Mononuclear cell (primary cell): ENCODE results near the gene BLNK. TPM values are rescaled to one million over a fixed set of nuclear protein-coding genes. Genes with fewer than 3 reads are reported as not detected.

Source experiments
- H3K27me3 ChIP-seq: 2 replicates; pipeline ENCODE4 v1.6.0; 2011; ENCODE audit warnings: low read length, control low read depth; ENCODE audit not compliant: insufficient read depth
- H3K4me1 ChIP-seq: 2 replicates; pipeline ENCODE4 v1.5.1; 2011; ENCODE audit warnings: mild to moderate bottlenecking, low read length, control low read depth; ENCODE audit not compliant: insufficient read depth
- H3K4me3 ChIP-seq: 2 replicates; pipeline ENCODE4 v1.5.1; 2011; ENCODE audit warnings: mild to moderate bottlenecking, low read length, moderate library complexity
- H3K9me3 ChIP-seq: 2 replicates; pipeline ENCODE4 v1.5.1; 2011; ENCODE audit warnings: low read depth, mild to moderate bottlenecking, control low read depth, low read length
- total RNA-seq: library from RNA; depleted of rRNA; stranded (reverse); fragments of >200 nt; gene quantifications from one replicate; pipeline ENCODE4 v1.2.3, GENCODE V29; 2012

The BLNK gene
- total RNA-seq, 1 donor: 3.6 TPM

DNA sequence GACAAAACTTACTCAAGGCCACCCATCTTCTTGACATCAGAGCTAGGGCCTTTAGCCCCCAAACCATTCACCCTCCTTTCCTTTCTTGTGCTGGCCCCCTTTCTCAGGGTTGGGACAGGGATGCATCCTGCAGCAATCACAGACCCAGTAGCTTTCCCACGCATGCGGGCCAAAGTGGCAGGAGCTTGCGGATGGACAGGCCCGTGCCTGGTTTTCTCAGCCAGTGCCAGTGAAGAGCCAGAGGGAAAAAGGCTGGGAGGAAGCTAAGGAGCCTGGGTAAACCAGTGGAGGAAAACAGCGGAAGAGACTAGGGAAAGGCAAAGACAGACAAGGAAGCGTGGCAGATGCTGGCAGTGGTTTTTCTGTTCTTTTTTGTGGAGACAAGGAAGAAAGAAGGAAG is 5.1 kb upstream of the BLNK start:
- Histone ChIP-seq H3K4me1 (peaks cover 25% of the 10 kb centered on the region), H3K4me3 (no peak overlapping the region)

GRCh38 chr10:96275685-96276418 is 4.5 kb upstream of the BLNK start:
- H3K4me1 ChIP-seq: peaks cover 30% of the 10 kb centered on the region

More for the DNA sequence above, 5.1 kb upstream of the BLNK start:
- Histone ChIP-seq H3K9me3 (no peaks in the 10 kb centered on the region), H3K27me3 (no peaks in the 10 kb centered on the region)

DNA sequence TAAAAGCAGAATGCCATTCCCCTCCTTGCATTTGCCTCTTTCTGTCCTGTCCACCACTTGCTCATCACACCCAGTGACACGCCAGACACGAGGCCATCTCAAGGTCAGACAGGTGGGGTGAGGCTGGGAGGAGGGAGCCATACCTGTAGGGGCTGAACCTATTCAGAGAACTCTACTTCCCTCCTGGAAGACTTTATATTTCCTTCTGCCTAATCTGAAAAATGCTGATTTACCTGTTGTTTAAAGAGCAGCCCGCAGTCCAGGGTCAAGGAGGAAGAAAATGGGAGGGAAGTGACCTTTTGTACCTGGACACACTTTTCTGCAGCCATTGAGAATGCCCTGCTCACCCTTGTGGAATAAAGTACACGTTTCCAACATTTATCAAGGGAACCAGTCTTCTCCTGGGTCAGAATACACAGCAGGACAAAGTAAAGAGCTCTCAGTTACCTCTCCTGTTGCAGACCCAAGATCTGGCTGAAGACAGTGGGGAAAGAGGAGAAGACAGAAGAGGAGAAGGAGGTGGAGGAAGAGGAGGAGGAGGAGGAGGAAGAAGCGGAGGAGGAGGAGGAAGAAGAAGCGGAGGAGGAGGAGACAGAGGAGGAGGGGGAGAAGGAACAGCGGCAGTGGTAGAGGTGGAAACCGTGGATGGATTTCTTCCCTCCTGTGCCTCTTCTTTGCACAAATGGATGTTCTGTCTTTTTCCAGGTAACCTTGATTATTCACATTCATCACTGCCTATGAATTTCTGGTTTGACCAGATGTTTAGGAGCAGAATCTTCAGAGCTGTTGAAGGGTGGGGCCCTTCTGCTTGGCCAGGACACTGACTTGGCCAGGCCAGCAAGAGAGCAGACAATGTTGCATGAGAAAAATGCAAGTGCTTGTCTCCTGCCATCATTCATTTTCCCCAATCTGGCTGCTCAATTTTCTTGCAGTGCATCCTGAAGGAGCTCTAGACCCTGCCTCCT is 1.2 kb upstream of the BLNK start:
- Histone ChIP-seq H3K4me1 (peaks cover 42% of the 10 kb centered on the region), H3K27me3 (no peaks in the 10 kb centered on the region), H3K9me3 (no peaks in the 10 kb centered on the region), H3K4me3 (peak overlapping the region; percentile 19)

More at GRCh38 chr10:96275685-96276418, 4.5 kb upstream of the BLNK start:
- H3K27me3 ChIP-seq: no peaks in the 10 kb centered on the region
- H3K4me3 ChIP-seq: no peak overlapping the region
- no peaks in the 10 kb centered on the region for H3K9me3 ChIP-seq

DNA sequence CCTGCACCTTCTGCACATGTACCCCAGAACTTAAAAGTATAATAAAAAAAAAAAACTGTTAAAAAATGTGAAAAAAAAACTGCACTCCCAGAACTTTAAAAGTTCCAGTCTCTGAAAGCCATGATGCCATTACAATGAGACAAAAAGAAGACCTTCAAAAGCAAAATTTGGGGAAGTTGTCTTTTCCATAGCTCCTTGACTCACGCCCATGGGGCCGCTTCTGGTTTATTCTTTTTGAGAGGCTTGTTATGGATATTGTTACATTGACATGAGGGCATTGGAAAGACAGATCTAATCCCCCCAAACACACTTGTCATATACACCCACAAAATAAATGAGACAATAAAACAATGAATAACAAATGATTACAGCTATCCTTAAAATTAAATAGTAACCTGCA is 798 bp downstream of the BLNK start:
- Histone ChIP-seq H3K4me1 (peaks cover 49% of the 10 kb centered on the region), H3K27me3 (no peaks in the 10 kb centered on the region), H3K4me3 (peak overlapping the region; percentile 49), H3K9me3 (no peaks in the 10 kb centered on the region)

DNA sequence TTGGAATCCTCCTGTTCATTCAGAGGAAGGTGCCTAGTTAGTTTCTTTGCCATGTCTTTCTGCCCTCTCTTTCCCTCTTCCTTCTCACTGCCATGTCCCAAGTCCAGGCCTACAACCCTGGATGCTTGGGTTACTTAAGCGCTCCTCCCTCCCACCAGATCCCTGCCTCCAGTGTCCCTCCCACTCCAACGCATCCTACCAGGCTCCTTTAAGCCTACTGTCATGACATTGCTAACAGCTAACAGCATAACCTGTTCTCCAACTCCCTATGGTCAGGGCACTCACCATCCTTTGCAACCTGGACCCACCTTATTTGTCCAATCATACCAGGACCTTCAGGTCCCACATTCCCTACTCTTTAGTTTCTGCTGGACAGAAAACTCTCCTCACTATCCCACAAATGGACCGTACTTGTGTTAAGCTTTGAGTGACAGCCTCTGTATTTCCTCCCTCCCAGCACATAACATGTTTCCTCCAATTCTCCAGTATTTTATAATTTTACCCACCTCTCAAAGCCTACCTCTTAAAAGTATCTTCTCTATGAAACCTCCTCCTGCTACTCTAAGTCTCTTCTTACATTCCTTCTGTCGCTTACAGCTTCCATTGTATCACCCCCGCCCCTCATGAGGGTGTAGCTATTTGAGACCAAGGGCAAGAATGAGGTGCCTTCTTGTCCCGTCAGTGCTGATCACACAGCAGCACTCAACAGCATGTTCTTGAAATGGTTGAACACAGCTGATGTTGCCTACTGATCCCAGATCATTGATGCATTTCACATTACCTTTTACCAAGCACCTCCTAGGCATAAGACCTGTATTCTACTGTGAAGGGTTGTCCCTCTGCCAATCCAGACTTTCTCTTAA is 1.7 kb downstream of the BLNK start:
- H3K4me1 ChIP-seq: peaks cover 49% of the 10 kb centered on the region
- H3K9me3 ChIP-seq: no peaks in the 10 kb centered on the region
- peak overlapping the region; percentile 49 for H3K4me3 ChIP-seq
- no peaks in the 10 kb centered on the region for H3K27me3 ChIP-seq

DNA sequence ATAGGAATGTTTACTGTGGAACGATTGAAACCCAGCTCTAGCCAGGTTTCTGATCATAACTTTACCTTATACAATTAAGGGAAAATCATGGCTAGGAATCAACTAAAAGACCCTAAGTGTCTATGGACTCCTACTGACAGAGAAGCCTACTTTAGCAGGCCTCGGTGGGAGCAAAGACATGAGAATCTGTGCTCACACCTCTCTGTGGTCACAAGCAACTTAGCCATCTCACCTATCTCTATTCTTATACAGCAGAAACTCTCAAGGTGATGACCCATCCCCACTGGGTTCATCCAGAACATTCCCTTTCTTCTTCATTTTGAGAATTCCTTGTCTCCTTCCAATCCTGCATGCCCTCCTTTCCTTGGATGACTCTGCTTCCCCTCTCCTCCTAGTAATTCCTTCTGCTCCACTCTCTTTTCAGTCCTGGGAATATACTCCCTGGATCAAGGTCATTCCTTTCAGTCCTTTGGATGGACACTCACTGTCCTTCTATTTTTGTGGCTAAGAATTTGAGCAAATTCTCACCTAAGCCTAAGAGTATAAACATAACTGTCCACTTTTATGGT is 2.9 kb downstream of the BLNK start:
- no peaks in the 10 kb centered on the region for H3K27me3 ChIP-seq
- H3K4me1 ChIP-seq: peaks cover 49% of the 10 kb centered on the region
- H3K9me3 ChIP-seq: no peaks in the 10 kb centered on the region
- H3K4me3 ChIP-seq: no peak overlapping the region

DNA sequence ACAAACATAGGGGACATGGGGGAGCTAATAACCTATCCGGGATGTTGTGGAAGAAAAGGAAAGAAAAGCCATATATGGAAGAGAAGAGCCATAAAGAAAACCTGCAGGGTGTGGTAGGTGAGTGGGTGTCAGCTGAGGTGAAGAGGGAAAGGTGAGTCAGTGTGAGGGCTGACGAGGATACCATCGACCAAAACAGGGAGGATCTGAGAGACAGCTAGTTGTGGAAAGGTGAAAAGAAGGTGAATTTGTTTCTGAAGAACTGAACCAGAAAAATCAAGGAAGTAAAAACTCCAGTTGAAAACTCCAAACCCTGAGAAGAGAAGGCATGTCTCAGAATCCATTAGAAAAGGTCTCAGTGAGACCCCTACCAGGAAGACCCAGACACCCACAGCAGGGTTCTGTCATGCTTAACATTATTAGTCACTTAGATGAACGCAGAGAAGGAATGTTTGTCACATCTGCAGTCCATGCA is 4.1 kb downstream of the BLNK start:
- Histone ChIP-seq H3K4me3 (no peak overlapping the region), H3K4me1 (peaks cover 38% of the 10 kb centered on the region), H3K9me3 (no peaks in the 10 kb centered on the region), H3K27me3 (no peaks in the 10 kb centered on the region)

DNA sequence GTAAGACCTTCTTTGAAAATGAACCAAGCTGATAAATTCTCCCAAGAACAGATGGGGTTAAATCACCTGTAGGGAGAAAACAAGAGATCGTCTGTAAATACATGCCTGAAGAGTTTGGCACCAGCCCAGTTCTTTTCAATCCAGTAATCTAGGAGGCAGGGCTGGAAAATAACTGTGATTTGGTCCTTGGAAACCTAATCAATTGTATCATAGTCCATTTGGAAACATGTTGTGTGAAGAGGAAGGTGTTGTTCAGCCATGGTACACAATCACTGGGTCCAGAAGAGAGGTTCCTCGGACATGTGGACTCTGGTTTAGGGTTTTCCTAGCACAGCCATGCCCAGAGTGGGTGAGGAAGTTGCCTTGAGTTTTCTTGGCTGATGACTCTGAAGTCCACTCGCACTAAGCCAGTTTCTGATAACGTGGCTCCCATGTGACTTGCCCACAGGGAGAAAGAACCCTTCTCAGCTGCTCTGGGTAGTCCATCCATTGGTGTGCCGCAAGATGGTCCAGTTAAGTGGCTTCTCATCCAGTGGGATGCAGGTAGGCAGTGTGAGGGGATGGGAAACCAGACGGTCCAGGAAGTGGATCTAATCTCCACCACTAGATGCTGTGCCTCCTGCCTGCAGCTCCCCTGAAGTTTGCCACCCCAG is 5.1 kb downstream of the BLNK start:
- Histone ChIP-seq H3K4me3 (no peak overlapping the region), H3K27me3 (no peaks in the 10 kb centered on the region), H3K4me1 (peaks cover 28% of the 10 kb centered on the region), H3K9me3 (no peaks in the 10 kb centered on the region)

GRCh38 chr10:96264938-96265337 is 6.4 kb downstream of the BLNK start:
- peaks cover 17% of the 10 kb centered on the region for H3K4me1 ChIP-seq
- no peaks in the 10 kb centered on the region for H3K9me3 ChIP-seq
- H3K27me3 ChIP-seq: no peaks in the 10 kb centered on the region
- no peak overlapping the region for H3K4me3 ChIP-seq

DNA sequence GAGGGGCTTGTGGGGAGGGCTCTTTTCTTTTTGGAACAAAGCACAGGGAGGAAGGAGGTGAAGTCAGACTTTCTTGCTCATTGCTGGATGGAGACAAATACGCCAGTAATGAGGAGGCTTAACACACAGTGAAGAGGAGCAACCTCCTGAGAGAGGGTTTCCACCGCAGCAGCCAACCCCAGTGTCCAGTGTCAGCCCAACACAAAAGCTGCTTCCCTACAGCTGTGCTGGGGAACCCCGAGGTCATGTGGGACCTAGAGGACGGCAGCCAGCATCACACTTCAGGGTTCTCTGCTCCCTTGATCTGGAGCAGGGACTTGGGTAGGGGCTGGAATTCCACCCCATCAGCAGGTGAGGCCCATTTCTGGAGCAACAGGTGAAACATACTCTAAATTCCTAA is 7.7 kb downstream of the BLNK start:
- H3K4me1 ChIP-seq: peaks cover 27% of the 10 kb centered on the region
- no peak overlapping the region for H3K4me3 ChIP-seq
- no peaks in the 10 kb centered on the region for H3K27me3 ChIP-seq
- no peaks in the 10 kb centered on the region for H3K9me3 ChIP-seq

- peaks cover 32% of the 10 kb centered on the region for H3K4me1 ChIP-seq
- H3K4me3 ChIP-seq: no peak overlapping the region
Observed at GRCh38 chr10:96263176-96263575, 8.2 kb downstream of the BLNK start.

DNA sequence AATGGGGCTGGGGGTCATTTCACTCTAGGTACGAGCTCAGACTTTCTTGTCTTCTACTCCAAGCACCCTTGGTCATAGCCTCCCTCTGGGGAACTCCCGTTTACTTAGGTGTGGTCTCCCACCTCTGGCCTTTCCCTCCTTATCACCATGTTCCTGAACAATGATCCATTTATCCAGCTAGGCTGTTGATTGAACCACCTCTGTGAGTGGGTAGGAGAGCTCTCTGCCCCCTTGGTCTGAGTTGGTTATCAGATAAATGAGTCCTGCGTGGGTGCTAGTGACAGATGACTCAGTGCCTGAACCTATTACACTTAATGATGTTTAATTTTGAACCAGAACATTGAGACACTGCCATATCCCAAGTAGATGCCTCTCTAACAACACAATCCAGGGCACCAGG is 9.4 kb downstream of the BLNK start:
- Histone ChIP-seq H3K4me3 (no peak overlapping the region), H3K4me1 (peaks cover 40% of the 10 kb centered on the region), H3K27me3 (no peaks in the 10 kb centered on the region), H3K9me3 (no peaks in the 10 kb centered on the region)

More at GRCh38 chr10:96263176-96263575, 8.2 kb downstream of the BLNK start:
- no peaks in the 10 kb centered on the region for H3K9me3 ChIP-seq
- H3K27me3 ChIP-seq: no peaks in the 10 kb centered on the region

GRCh38 chr10:96261132-96261531 is 10.2 kb downstream of the BLNK start:
- H3K27me3 ChIP-seq: no peaks in the 10 kb centered on the region
- H3K4me1 ChIP-seq: peaks cover 35% of the 10 kb centered on the region
- H3K9me3 ChIP-seq: no peaks in the 10 kb centered on the region
- H3K4me3 ChIP-seq: no peak overlapping the region

DNA sequence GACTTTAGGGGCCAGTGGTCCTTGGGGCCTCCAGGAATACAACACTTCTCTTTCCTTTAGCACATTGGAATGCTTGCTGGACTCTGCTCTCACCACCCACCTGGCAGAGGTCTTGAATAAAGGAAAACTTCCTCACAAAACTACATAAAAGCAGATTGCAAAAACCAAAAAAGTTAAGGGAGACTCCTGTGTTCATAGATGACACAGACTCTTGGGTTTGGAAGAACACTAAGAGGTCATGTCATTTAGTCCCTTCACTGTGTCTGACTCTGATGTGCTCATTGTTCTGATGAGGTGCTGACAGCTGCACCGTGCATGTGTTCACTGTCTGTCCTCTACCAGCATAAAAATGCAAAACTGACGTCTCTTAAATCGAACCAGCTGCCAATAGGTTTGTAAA is 11.4 kb downstream of the BLNK start:
- Histone ChIP-seq H3K4me3 (no peak overlapping the region), H3K27me3 (no peaks in the 10 kb centered on the region), H3K9me3 (no peaks in the 10 kb centered on the region), H3K4me1 (peaks cover 35% of the 10 kb centered on the region)
